HEK293T (cell line): ENCODE data around the gene TTC36.

Experiments used
- CTCF ChIA-PET: fragments of 350-600 bp; formaldehyde crosslinking; extraction: SDS; loops from one replicate; lab custom pipeline; 2021; ENCODE audit warnings: antibody characterized with exemption, inconsistent platforms; lab: Yijun Ruan, JAX
- POLR2A ChIA-PET: fragments of 350-600 bp; formaldehyde crosslinking; extraction: SDS; loops from one replicate; lab custom pipeline; 2020; ENCODE audit warnings: antibody characterized with exemption, inconsistent platforms; lab: Yijun Ruan, JAX
- DNase-seq: peaks from one replicate; pipeline ENCODE4 v3.0.0; 2012; ENCODE audit warnings: mixed read lengths; ENCODE audit errors: extremely low spot score
- ARNT ChIP-seq: fragments of 450-650 bp; IDR thresholded peaks from 2 replicates; pipeline ENCODE4 v1.6.1; 2017; ENCODE audit warnings: mild to moderate bottlenecking
- BHLHE40 ChIP-seq: fragments of 450-650 bp; IDR thresholded peaks from 2 replicates; pipeline ENCODE4 v1.6.1; 2016; ENCODE audit warnings: mild to moderate bottlenecking, moderate library complexity, borderline replicate concordance
- CTBP1 ChIP-seq: fragments of 450-650 bp; IDR thresholded peaks from 2 replicates; pipeline ENCODE4 v1.6.1; 2016; ENCODE audit warnings: borderline replicate concordance
- ELF4 ChIP-seq: fragments of 450-650 bp; IDR thresholded peaks from 2 replicates; pipeline ENCODE4 v1.6.1; 2017; ENCODE audit warnings: antibody characterized with exemption
- FOXA1 ChIP-seq: fragments of 450-650 bp; IDR thresholded peaks from 2 replicates; pipeline ENCODE4 v1.6.1; 2016; ENCODE audit warnings: mild to moderate bottlenecking
- FOXK2 ChIP-seq: fragments of 450-650 bp; IDR thresholded peaks from 2 replicates; pipeline ENCODE4 v1.6.1; 2016; ENCODE audit warnings: mild to moderate bottlenecking
- FOXM1 ChIP-seq: fragments of 450-650 bp; IDR thresholded peaks from 2 replicates; pipeline ENCODE4 v1.6.1; 2017; ENCODE audit warnings: mild to moderate bottlenecking, borderline replicate concordance
- HDGF ChIP-seq: fragments of 450-650 bp; IDR thresholded peaks from 2 replicates; pipeline ENCODE4 v1.6.1; 2017; ENCODE audit warnings: antibody characterized with exemption, borderline replicate concordance
- L3MBTL2 ChIP-seq: fragments of 450-650 bp; conservative IDR thresholded peaks from 2 replicates; pipeline ENCODE4 v1.6.1; 2016; ENCODE audit warnings: mild to moderate bottlenecking
- LEF1 ChIP-seq: fragments of 450-650 bp; IDR thresholded peaks from 2 replicates; pipeline ENCODE4 v1.6.1; 2017; ENCODE audit warnings: mild to moderate bottlenecking, borderline replicate concordance
- NFRKB ChIP-seq: fragments of 450-650 bp; IDR thresholded peaks from 2 replicates; pipeline ENCODE4 v1.6.1; 2016; ENCODE audit warnings: mild to moderate bottlenecking, moderate library complexity
- PKNOX1 ChIP-seq: fragments of 450-650 bp; IDR thresholded peaks from 2 replicates; pipeline ENCODE4 v1.6.1; 2016
- SP1 ChIP-seq: fragments of 450-650 bp; IDR thresholded peaks from 2 replicates; pipeline ENCODE4 v1.6.1; 2017
- SUZ12 ChIP-seq: fragments of 450-650 bp; IDR thresholded peaks from 2 replicates; pipeline ENCODE4 v1.6.1; 2016; ENCODE audit warnings: mild to moderate bottlenecking
- TARDBP ChIP-seq: fragments of 450-650 bp; IDR thresholded peaks from 2 replicates; pipeline ENCODE4 v1.6.1; 2016
- ZNF384 ChIP-seq: fragments of 450-650 bp; IDR thresholded peaks from 2 replicates; pipeline ENCODE4 v1.6.1; 2016

TTC36 gene

GRCh38 chr11:118522571-118523072 lies 4.7 kb upstream of the TTC36 start:
- ChIA-PET CTCF (no interaction called here), POLR2A (interaction anchor here (1.0 kb wide), 1 partner anchor 16 kb away, joined by 3 read pairs; no protein-coding TSS in a partner anchor)
- TF ChIP-seq FOXM1 (no peak), LEF1 (no peak), CTBP1 (no peak), BHLHE40 (no peak), PKNOX1 (no peak), FOXK2 (no peak), TARDBP (no peak), HDGF (no peak), ELF4 (no peak), ARNT (no peak), FOXA1 (no peak), NFRKB (no peak), L3MBTL2 (no peak), ZNF384 (no peak), SP1 (no peak)
- peak; percentile 54 for DNase-seq

- TF ChIP-seq ELF4 (no peak), FOXK2 (no peak), ZNF384 (no peak), SUZ12 (no peak)
These were observed 2.9 kb upstream of the TTC36 start for GRCh38 chr11:118524356-118524755.

GRCh38 chr11:118524757-118525470 lies 2.4 kb upstream of the TTC36 start:
- no peak for DNase-seq
- POLR2A ChIA-PET = no interaction called here
- CTCF ChIA-PET = interaction anchor here (0.6 to 0.7 kb wide), 2 partner anchors 42 to 44 kb away, joined by 3 read pairs; no protein-coding TSS in a partner anchor
- no peak for TF ChIP-seq CTBP1
- no peak for TF ChIP-seq ZNF384

More at GRCh38 chr11:118524356-118524755, 2.9 kb upstream of the TTC36 start:
- POLR2A ChIA-PET = no interaction called here
- CTCF ChIA-PET = interaction anchor here (0.7 to 0.9 kb wide), 2 partner anchors 20 to 43 kb away, joined by 3 read pairs; no protein-coding TSS in a partner anchor
- DNase-seq = no peak

GRCh38 chr11:118526688-118527087 lies 586 bp upstream of the TTC36 start:
- TF ChIP-seq BHLHE40 (no peak), FOXK2 (no peak), CTBP1 (no peak), ZNF384 (no peak), FOXA1 (no peak), TARDBP (no peak), HDGF (no peak), ARNT (no peak), LEF1 (no peak), PKNOX1 (no peak)
- CTCF ChIA-PET = interaction anchor here (0.8 kb wide), 1 partner anchor 22 kb away, joined by 3 read pairs; no protein-coding TSS in a partner anchor
- POLR2A ChIA-PET = no interaction called here
- no peak for DNase-seq

GRCh38 chr11:118528511-118528910 lies 1.2 kb downstream of the TTC36 start:
- ChIA-PET CTCF (no interaction called here), POLR2A (no interaction called here)
- no peak for DNase-seq
- TF ChIP-seq SUZ12 = no peak
- TF ChIP-seq ELF4 = no peak
- no peak for TF ChIP-seq FOXK2
- TF ChIP-seq ZNF384 = no peak
- no peak for TF ChIP-seq PKNOX1
- TF ChIP-seq CTBP1 = no peak
- TF ChIP-seq L3MBTL2 = no peak
- TF ChIP-seq FOXM1 = no peak
- no peak for TF ChIP-seq BHLHE40
- no peak for TF ChIP-seq NFRKB
- TF ChIP-seq ARNT = no peak
- TF ChIP-seq HDGF = no peak
- no peak for TF ChIP-seq TARDBP
- no peak for TF ChIP-seq LEF1
- TF ChIP-seq SP1 = no peak
- no peak for TF ChIP-seq FOXA1

- TF ChIP-seq LEF1 (no peak), ELF4 (no peak), FOXK2 (no peak), FOXA1 (no peak), NFRKB (no peak), PKNOX1 (no peak), SUZ12 (no peak), FOXM1 (no peak), L3MBTL2 (no peak), ARNT (no peak), CTBP1 (no peak), TARDBP (no peak), ZNF384 (no peak), HDGF (no peak), SP1 (no peak), BHLHE40 (no peak)
- POLR2A ChIA-PET = no interaction called here
- no peak for DNase-seq
- CTCF ChIA-PET = no interaction called here
These were observed 2.4 kb downstream of the TTC36 start for GRCh38 chr11:118529584-118530175.
